HG03159 (cell line): Measurements from ENCODE around the gene ZNF581.

ENCODE experiments used
- ATAC-seq: cut with Tn5 transposase; IDR thresholded peaks from one replicate; pipeline ENCODE4 v1.9.1; 2021; ENCODE audit warnings: mild to moderate bottlenecking, moderate library complexity; ENCODE audit not compliant: unreplicated experiment

Gene ZNF581

GRCh38 chr19:55611300-55611982, 32.0 kb upstream of the ZNF581 start:
- ATAC-seq, result no peak

- no peak for ATAC-seq
These were observed 31.3 kb upstream of the ZNF581 start for GRCh38 chr19:55611983-55612645.

GRCh38 chr19:55613396-55613795, 30.1 kb upstream of the ZNF581 start:
- no peak for ATAC-seq

- no peak for ATAC-seq
These were observed 29.3 kb upstream of the ZNF581 start for GRCh38 chr19:55613930-55614710.

GRCh38 chr19:55614711-55615542, 28.5 kb upstream of the ZNF581 start:
- no peak for ATAC-seq

GRCh38 chr19:55615543-55616394, 27.7 kb upstream of the ZNF581 start:
- ATAC-seq, result no peak

GRCh38 chr19:55616395-55616875, 27.0 kb upstream of the ZNF581 start:
- no peak for ATAC-seq

- ATAC-seq, result no peak
These were observed 26.0 kb upstream of the ZNF581 start for GRCh38 chr19:55617426-55617825.

GRCh38 chr19:55618426-55618825, 25.0 kb upstream of the ZNF581 start:
- no peak for ATAC-seq

- ATAC-seq, result no peak
These were observed 24.2 kb upstream of the ZNF581 start for GRCh38 chr19:55619286-55619685.

- ATAC-seq, result no peak
These were observed 22.8 kb upstream of the ZNF581 start for GRCh38 chr19:55620410-55621204.

- ATAC-seq, result no peak
These were observed 22.2 kb upstream of the ZNF581 start for GRCh38 chr19:55621205-55621672.

- no peak for ATAC-seq
These were observed 21.7 kb upstream of the ZNF581 start for GRCh38 chr19:55621673-55622231.

- ATAC-seq, result no peak
These were observed 21.0 kb upstream of the ZNF581 start for GRCh38 chr19:55622242-55622969.

- ATAC-seq, result no peak
These were observed 20.3 kb upstream of the ZNF581 start for GRCh38 chr19:55623130-55623529.

GRCh38 chr19:55623561-55623960, 19.9 kb upstream of the ZNF581 start:
- ATAC-seq, result no peak

GRCh38 chr19:55624109-55625003, 19.1 kb upstream of the ZNF581 start, which contains the start of gene ZNF784:
Gene ZNF784 (minus strand): TSS chr19:55624566. CDS start chr19:55624561, 5 bp downstream.
- ATAC-seq, result peak; percentile 54
